SK-N-SH treated with all-trans-retinoic acid at 6 μM for 48 hours (cell line): ENCODE data around the gene KRTCAP2.

Experiments
- ARNTL ChIP-seq: fragments of 450-650 bp; formaldehyde crosslinking; IDR thresholded peaks from 2 replicates; pipeline ENCODE4 v1.5.0; 2020; ENCODE audit warnings: low read depth, mild to moderate bottlenecking, moderate library complexity, borderline replicate concordance
- CSRNP3 ChIP-seq: fragments of 250-450 bp; sonication (Bioruptor Pico); IDR thresholded peaks from 2 replicates; pipeline ENCODE4 v1.5.1; 2021; ENCODE audit warnings: mild to moderate bottlenecking, moderate library complexity
- ESRRG ChIP-seq: fragments of 250-450 bp; sonication (Bioruptor Pico); IDR thresholded peaks from 2 replicates; pipeline ENCODE4 v1.6.1; 2021; ENCODE audit warnings: mild to moderate bottlenecking
- OSR1 ChIP-seq: fragments of 250-450 bp; sonication (Bioruptor Pico); IDR thresholded peaks from 2 replicates; pipeline ENCODE4 v1.8.0; 2022; ENCODE audit warnings: moderate library complexity, mild to moderate bottlenecking, inconsistent platforms
- POU6F1 ChIP-seq: fragments of 250-450 bp; sonication (Bioruptor Pico); IDR thresholded peaks from 2 replicates; pipeline ENCODE4 v1.8.0; 2021; ENCODE audit warnings: low read depth, mild to moderate bottlenecking, moderate library complexity, borderline replicate concordance
- RARB ChIP-seq: fragments of 250-450 bp; sonication (Bioruptor Pico); IDR thresholded peaks from 2 replicates; pipeline ENCODE4 v1.8.0; 2021; ENCODE audit warnings: mild to moderate bottlenecking, moderate library complexity
- SNAI2 ChIP-seq: fragments of 250-450 bp; sonication (Bioruptor Pico); IDR thresholded peaks from 2 replicates; pipeline ENCODE4 v1.5.0; 2020; ENCODE audit warnings: mild to moderate bottlenecking, moderate library complexity
- ZC3H10 ChIP-seq: fragments of 250-450 bp; sonication (Bioruptor Pico); IDR thresholded peaks from 2 replicates; pipeline ENCODE4 v1.5.1; 2021; ENCODE audit warnings: mild to moderate bottlenecking, moderate library complexity
- ZNF8 ChIP-seq: fragments of 450-650 bp; formaldehyde crosslinking; IDR thresholded peaks from 2 replicates; pipeline ENCODE4 v1.5.0; 2020; ENCODE audit warnings: mild to moderate bottlenecking, moderate library complexity
- TF ChIP-seq, protein P1 (sequence below): fragments of 250-450 bp; sonication (Bioruptor Pico); IDR thresholded peaks from 2 replicates; pipeline ENCODE4 v1.5.1; 2020; ENCODE audit warnings: low read depth, mild to moderate bottlenecking, moderate library complexity

DNA sequence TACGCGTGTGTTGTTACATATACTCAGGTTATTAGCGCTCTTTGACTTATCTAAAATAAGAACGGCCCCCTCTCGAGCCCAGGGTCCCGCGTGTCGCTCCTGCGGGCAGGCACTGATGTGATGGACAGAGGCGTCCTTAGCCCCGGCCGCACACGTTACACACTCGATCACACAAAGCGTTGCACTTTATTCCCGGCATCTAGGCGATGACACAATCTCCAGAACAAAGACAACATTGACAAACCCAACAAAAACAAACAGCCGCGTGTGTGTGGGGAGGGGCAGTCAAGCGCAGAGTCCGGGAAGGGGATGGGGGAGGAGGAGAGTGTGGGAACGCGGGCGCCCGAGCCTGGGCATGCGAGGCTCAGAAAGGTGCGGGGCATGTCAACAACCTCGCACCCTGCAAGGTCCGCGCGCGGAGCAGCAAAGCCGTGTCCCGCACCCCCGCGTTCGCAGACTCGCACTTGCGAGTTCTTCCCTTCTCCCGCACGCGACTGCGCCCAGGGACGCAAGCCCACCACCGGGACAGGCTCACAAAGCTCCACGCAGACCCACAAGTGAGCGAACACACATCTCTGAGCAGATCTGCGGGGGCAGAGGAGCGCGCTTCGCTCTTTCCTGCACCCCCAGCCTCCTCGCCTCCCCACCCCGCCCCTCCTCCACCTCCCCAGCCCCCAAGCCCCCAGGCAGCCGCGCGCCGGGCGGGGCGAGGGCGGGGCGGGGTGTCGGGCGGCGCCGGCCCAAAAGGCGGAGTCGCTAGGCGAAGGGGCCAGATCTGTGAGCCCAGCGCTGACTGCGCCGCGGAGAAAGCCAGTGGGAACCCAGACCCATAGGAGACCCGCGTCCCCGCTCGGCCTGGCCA, 45.8 kb downstream of the KRTCAP2 start, which contains the start of gene EFNA1:
- TF ChIP-seq SNAI2 (CRISPR knock-in tag) (no peak), RARB (CRISPR knock-in tag) (no peak), ZNF8 (CRISPR knock-in tag) (no peak), CSRNP3 (no peak), OSR1 (CRISPR knock-in tag) (no peak), POU6F1 (no peak), ESRRG (no peak), ARNTL (CRISPR knock-in tag) (no peak), ZC3H10 (no peak)
- TF ChIP-seq, protein P1, sequence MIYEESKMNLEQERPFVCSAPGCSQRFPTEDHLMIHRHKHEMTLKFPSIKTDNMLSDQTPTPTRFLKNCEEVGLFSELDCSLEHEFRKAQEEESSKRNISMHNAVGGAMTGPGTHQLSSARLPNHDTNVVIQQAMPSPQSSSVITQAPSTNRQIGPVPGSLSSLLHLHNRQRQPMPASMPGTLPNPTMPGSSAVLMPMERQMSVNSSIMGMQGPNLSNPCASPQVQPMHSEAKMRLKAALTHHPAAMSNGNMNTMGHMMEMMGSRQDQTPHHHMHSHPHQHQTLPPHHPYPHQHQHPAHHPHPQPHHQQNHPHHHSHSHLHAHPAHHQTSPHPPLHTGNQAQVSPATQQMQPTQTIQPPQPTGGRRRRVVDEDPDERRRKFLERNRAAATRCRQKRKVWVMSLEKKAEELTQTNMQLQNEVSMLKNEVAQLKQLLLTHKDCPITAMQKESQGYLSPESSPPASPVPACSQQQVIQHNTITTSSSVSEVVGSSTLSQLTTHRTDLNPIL (CRISPR knock-in tag) = no peak
